PFSK-1 (cell line): ENCODE measurements around the gene LBHD1.

Experiments used
- REST ChIP-seq, 2 experiments: IDR thresholded peaks; 2 replicates each; pipeline versions ENCODE4 v1.6.1 to v1.8.0; 2011 to 2012; ENCODE audit warnings: low read depth in 2 of 2, low read length in 2 of 2, control low read depth in 1 of 2, inconsistent platforms in 1 of 2, mild to moderate bottlenecking in 1 of 2, moderate library complexity in 1 of 2; ENCODE audit not compliant: insufficient read depth in 1 of 2
- SIN3A ChIP-seq: IDR thresholded peaks from 2 replicates; pipeline ENCODE4 v1.6.1; 2012; ENCODE audit warnings: mild to moderate bottlenecking, low read length, moderate library complexity, borderline replicate concordance; ENCODE audit not compliant: insufficient read depth

GRCh38 chr11:62678433-62678769, 6.3 kb upstream of the LBHD1 start:
- TF ChIP-seq REST (IDR thresholded peaks at IDR 0.05; ENCODE audit: insufficient read depth in 1 of 2, low read depth in 2 of 2, low read length in 2 of 2) (no peak), SIN3A (no peak)
